HG03097 (cell line): ENCODE results near the gene LRRTM2.
"Not testable (repeated sequence)": the region's sequence is repeated elsewhere in the genome, so short reads cannot be mapped to it uniquely, and the experiment has no call there.

Experiments used
- ATAC-seq: cut with Tn5 transposase; IDR thresholded peaks from one replicate; pipeline ENCODE4 v1.9.1; 2021; ENCODE audit not compliant: unreplicated experiment, low FRiP score

The LRRTM2 gene

GRCh38 chr5:138874771-138875551 is at the start of gene LRRTM2:
Gene LRRTM2 (minus strand): TSS chr5:138875335. CDS start chr5:138874911, 424 bp downstream.
- no peak for ATAC-seq

GRCh38 chr5:138922494-138922893 is 47.4 kb upstream of the LRRTM2 start:
- no peak for ATAC-seq

- not testable (repeated sequence) for ATAC-seq
These were observed 46.2 kb upstream of the LRRTM2 start for GRCh38 chr5:138921362-138921761.

GRCh38 chr5:138920181-138920580 is 45.0 kb upstream of the LRRTM2 start:
- no peak for ATAC-seq

GRCh38 chr5:138918686-138919085 is 43.6 kb upstream of the LRRTM2 start:
- ATAC-seq, result no peak

GRCh38 chr5:138914338-138914737 is 39.2 kb upstream of the LRRTM2 start:
- ATAC-seq, result no peak

GRCh38 chr5:138913773-138914172 is 38.6 kb upstream of the LRRTM2 start:
- no peak for ATAC-seq

GRCh38 chr5:138912093-138912492 is 37.0 kb upstream of the LRRTM2 start:
- ATAC-seq, result no peak

- no peak for ATAC-seq
These were observed 36.3 kb upstream of the LRRTM2 start for GRCh38 chr5:138911441-138911840.

GRCh38 chr5:138910546-138911185 is 35.5 kb upstream of the LRRTM2 start:
- ATAC-seq, result no peak

- no peak for ATAC-seq
These were observed 34.6 kb upstream of the LRRTM2 start for GRCh38 chr5:138909734-138910133.

- no peak for ATAC-seq
These were observed 30.4 kb upstream of the LRRTM2 start for GRCh38 chr5:138905541-138905940.

GRCh38 chr5:138903130-138903775 is 28.1 kb upstream of the LRRTM2 start:
- ATAC-seq, result no peak

GRCh38 chr5:138901716-138902115 is 26.6 kb upstream of the LRRTM2 start:
- no peak for ATAC-seq

- no peak for ATAC-seq
These were observed 25.3 kb upstream of the LRRTM2 start for GRCh38 chr5:138900281-138900965.

- ATAC-seq, result no peak
These were observed 23.6 kb upstream of the LRRTM2 start for GRCh38 chr5:138898742-138899141.

GRCh38 chr5:138898299-138898698 is 23.2 kb upstream of the LRRTM2 start:
- ATAC-seq, result no peak

GRCh38 chr5:138895918-138896317 is 20.8 kb upstream of the LRRTM2 start:
- ATAC-seq, result no peak

GRCh38 chr5:138890644-138891043 is 15.5 kb upstream of the LRRTM2 start:
- no peak for ATAC-seq

GRCh38 chr5:138889994-138890393 is 14.9 kb upstream of the LRRTM2 start:
- ATAC-seq, result no peak

- ATAC-seq, result no peak
These were observed 9.4 kb upstream of the LRRTM2 start for GRCh38 chr5:138884554-138884953.
